Spleen (tissue), 11 donors: Measurements from ENCODE around the gene ADD3. TPM values are rescaled to one million over a fixed set of nuclear protein-coding genes. Genes with fewer than 3 reads are reported as not detected.

Experiments
- DNase-seq: peaks from one replicate; pipeline ENCODE4 v3.0.0-alpha.2; 2020
- H3K27ac ChIP-seq, 8 donors: fragments of 200-600 bp; sonication (generic) in 7 of 8; 1 replicate in 4 of 8; 2 replicates in 4 of 8; pipeline versions ENCODE4 v1.5.0 to v1.8.0; 2016 to 2021; ENCODE audit warnings: inconsistent platforms in 4 of 8, mild to moderate bottlenecking in 4 of 8, moderate library complexity in 1 of 8
- H3K27me3 ChIP-seq, 7 donors: fragments of 200-600 bp; sonication (generic) in 6 of 7; replicated peaks in 1 of 7; 1 replicate in 4 of 7; 2 replicates in 3 of 7; pipeline versions ENCODE4 v1.5.0 to v1.8.0; 2016 to 2021; ENCODE audit warnings: inconsistent platforms in 3 of 7, mild to moderate bottlenecking in 1 of 7
- H3K36me3 ChIP-seq, 6 donors: fragments of 200-600 bp; sonication (generic) in 5 of 6; 1 replicate in 4 of 6; 2 replicates in 2 of 6; pipeline versions ENCODE4 v1.5.0 to v1.8.0; 2016 to 2021; ENCODE audit warnings: inconsistent platforms in 2 of 6
- H3K4me1 ChIP-seq, 6 donors: fragments of 200-600 bp; sonication (generic) in 5 of 6; 1 replicate in 3 of 6; 2 replicates in 3 of 6; pipeline versions ENCODE4 v1.5.0 to v1.8.0; 2016 to 2021; ENCODE audit warnings: inconsistent platforms in 3 of 6
- H3K4me3 ChIP-seq, 8 donors: fragments of 200-600 bp; sonication (generic) in 7 of 8; 1 replicate in 4 of 8; 2 replicates in 4 of 8; pipeline versions ENCODE4 v1.5.0 to v1.8.0; 2016 to 2021; ENCODE audit warnings: inconsistent platforms in 4 of 8, mild to moderate bottlenecking in 4 of 8, moderate library complexity in 2 of 8
- H3K9me3 ChIP-seq, 8 donors: fragments of 200-600 bp; sonication (generic) in 7 of 8; 1 replicate in 4 of 8; 2 replicates in 4 of 8; pipeline versions ENCODE4 v1.5.0 to v1.8.0; 2016 to 2021; ENCODE audit warnings: inconsistent platforms in 4 of 8
- CTCF ChIP-seq, 11 experiments: fragments of 200-600 bp in 7 of 11; fragments of 450-650 bp in 4 of 11; sonication (generic) in 4 of 11; IDR thresholded peaks in 8 of 11; conservative IDR thresholded peaks in 3 of 11; 1 replicate in 7 of 11; 2 replicates in 4 of 11; pipeline versions ENCODE4 v1.4.0 to v1.8.0; 2016 to 2021; ENCODE audit warnings: antibody characterized with exemption in 11 of 11, inconsistent platforms in 4 of 11, mild to moderate bottlenecking in 1 of 11
- POLR2A ChIP-seq, 3 donors: fragments of 450-650 bp; IDR thresholded peaks; one replicate each; pipeline ENCODE4 v1.5.1; 2017; ENCODE audit warnings: antibody characterized with exemption in 3 of 3, mild to moderate bottlenecking in 1 of 3
- POLR2AphosphoS5 ChIP-seq, 3 donors: sonication (generic); formaldehyde crosslinking; IDR thresholded peaks; one replicate each; pipeline ENCODE4 v1.5.1; 2017; ENCODE audit warnings: antibody characterized with exemption in 3 of 3
- WGBS, 5 donors: extraction: QIAGEN DNeasy Blood & Tissue Kit in 3 of 5; methylation state at CpG; one replicate each; pipeline versions ENCODE4 v1.1.5 to v1.1.7; 2013 to 2018; 5-methylcytosine and 5-hydroxymethylcytosine counted together
- intact Hi-C: fragments of 100-400 bp; cut with DNase I; formaldehyde crosslinking; loops from one replicate; pipeline ENCODE4 v1.15.0; 2023; ENCODE audit warnings: low total_unique reads
- polyA plus RNA-seq, 3 donors: library from polyadenylated mRNA; stranded (reverse); fragments of 200-250 nt; gene quantifications; one replicate each; pipeline ENCODE4 v1.2.1, GENCODE V29; 2013
- total RNA-seq, 7 donors: library from RNA; depleted of rRNA in 3 of 7; stranded (reverse); fragments of >200 nt in 3 of 7; fragmentation: NEBNext Ultra II Directional in 4 of 7; extraction: Animal tissue kit (Norgen Biotek cat#: 25700) in 4 of 7; gene quantifications; one replicate each; pipeline versions ENCODE4 v1.1.0 to v1.2.1, GENCODE V29; 2016 to 2021
- donor health status: healthy with polysubstance abuse.
- donor health status: DM: no; HTN: no; CAD: no; lungs with moderate emphysema.
- donor health status: DM: no; HTN: no; CAD: no.
- donor health status: Bipolar disorder and iron deficiency.
- donor health status: healthy.
- donor health status: DM: no; HTN: no; CAD: no.
- donor health status: DM: yes; HTN: yes; CAD: no.

The ADD3 gene
- total and polyA plus RNA-seq, 10 donors, result 35.0 to 155 (median 94.9) TPM

GRCh38 chr10:110174201-110174600 lies 166.4 kb downstream of the ADD3 start:
- peaks cover 0 to 95% (median 20%) of the 10 kb centered on the region in 7 donors for H3K27me3 ChIP-seq
- H3K36me3 ChIP-seq, result no peaks in the 10 kb centered on the region
- intact Hi-C loops, result no loop called here
- no peak overlapping the region for H3K27ac ChIP-seq
- peaks cover 0 to 30% (median 24%) of the 10 kb centered on the region in 6 donors for H3K4me1 ChIP-seq
- no peak overlapping the region for H3K4me3 ChIP-seq
- H3K9me3 ChIP-seq, result no peaks in the 10 kb centered on the region
- no peak for TF ChIP-seq POLR2A (IDR thresholded peaks at IDR 0.05)
- DNase-seq, result no peak

DNA sequence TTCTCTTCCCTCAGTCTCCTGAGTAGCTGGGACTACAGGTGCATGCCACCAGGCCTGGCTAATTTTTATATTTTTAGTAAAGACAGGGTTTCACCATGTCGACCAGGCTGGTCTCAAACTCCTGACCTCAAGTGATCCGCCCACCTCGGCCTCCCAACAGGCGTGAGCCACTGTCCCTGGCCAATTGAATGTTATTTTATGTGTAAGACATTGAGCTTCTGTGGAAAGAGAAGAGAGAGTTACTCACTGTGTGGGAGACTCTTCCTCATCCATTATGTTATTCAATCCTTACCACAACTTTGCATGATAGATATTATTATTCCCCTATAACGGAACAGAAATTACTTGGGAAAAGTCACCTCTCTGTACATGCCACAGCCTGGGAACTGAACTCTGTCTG lies 167.0 kb downstream of the ADD3 start:
- intact Hi-C loops, result no loop called here
- Histone ChIP-seq H3K27me3 (peaks cover 0 to 95% (median 19%) of the 10 kb centered on the region in 7 donors), H3K4me1 (peaks cover 0 to 25% (median 21%) of the 10 kb centered on the region in 6 donors), H3K9me3 (no peaks in the 10 kb centered on the region), H3K4me3 (no peak overlapping the region), H3K27ac (no peak overlapping the region), H3K36me3 (no peaks in the 10 kb centered on the region)
- DNase-seq, result no peak
- 80 to 96% (median 94%) methylated on average over 5 of the region's 5 CpGs for WGBS, 5 donors
- TF ChIP-seq POLR2AphosphoS5 (IDR thresholded peaks at IDR 0.05) (no peak), POLR2A (IDR thresholded peaks at IDR 0.05) (no peak), CTCF (IDR thresholded peaks at IDR 0.05 in 8 of 11, conservative IDR thresholded peaks at IDR 0.05 in 3 of 11) (no peak)

- Histone ChIP-seq H3K27ac (no peak overlapping the region), H3K27me3 (peaks cover 0 to 95% (median 15%) of the 10 kb centered on the region in 7 donors), H3K4me1 (peaks cover 0 to 19% (median 16%) of the 10 kb centered on the region in 6 donors), H3K36me3 (no peaks in the 10 kb centered on the region), H3K4me3 (no peak overlapping the region), H3K9me3 (no peaks in the 10 kb centered on the region)
- intact Hi-C loops, result no loop called here
- no peak for TF ChIP-seq POLR2AphosphoS5 (IDR thresholded peaks at IDR 0.05)
- TF ChIP-seq CTCF (IDR thresholded peaks at IDR 0.05 in 8 of 11, conservative IDR thresholded peaks at IDR 0.05 in 3 of 11), result no peak
- no peak for TF ChIP-seq POLR2A (IDR thresholded peaks at IDR 0.05)
- 85 to 98% (median 94%) methylated on average over 2 of the region's 2 CpGs for WGBS, 5 donors
- no peak for DNase-seq
Measured at GRCh38 chr10:110175406-110175805, 167.6 kb downstream of the ADD3 start.

GRCh38 chr10:110176141-110177030 lies 168.6 kb downstream of the ADD3 start:
- 26 to 32% (median 29%) methylated on average over 19 of the region's 19 CpGs for WGBS, 5 donors
- no peak for TF ChIP-seq POLR2A (IDR thresholded peaks at IDR 0.05)
- TF ChIP-seq CTCF (IDR thresholded peaks at IDR 0.05 in 8 of 11, conservative IDR thresholded peaks at IDR 0.05 in 3 of 11), result no peak
- no peak for TF ChIP-seq POLR2AphosphoS5 (IDR thresholded peaks at IDR 0.05)

More at GRCh38 chr10:110176141-110177030, 168.6 kb downstream of the ADD3 start:
- no peaks in the 10 kb centered on the region for H3K36me3 ChIP-seq
- DNase-seq, result peak; percentile 65
- no peak overlapping the region for H3K4me3 ChIP-seq
- H3K9me3 ChIP-seq, result no peaks in the 10 kb centered on the region
- peaks cover 0 to 10% (median 9%) of the 10 kb centered on the region in 6 donors for H3K4me1 ChIP-seq
- intact Hi-C loops, result no loop called here
- peaks cover 0 to 85% (median 8%) of the 10 kb centered on the region in 7 donors for H3K27me3 ChIP-seq
- H3K27ac ChIP-seq, result no peak overlapping the region
